Measurements from ENCODE around the gene PCDHGA2.
"Not testable (repeated sequence)": the region's sequence is repeated elsewhere in the genome, so short reads cannot be mapped to it uniquely, and the experiment has no call there.

The PCDHGA2 gene

GRCh38 chr5:141374627-141375026, 36.1 kb downstream of the PCDHGA2 start:
- Histone ChIP-seq H3K27ac (no peak overlapping the region), H3K4me3 (peak overlapping the region; percentile 49)
- DNase-seq (ENCODE audit: low spot score), result no peak
- TF ChIP-seq CTCF (IDR thresholded peaks at IDR 0.05), result no peak

GRCh38 chr5:141375444-141376155, 37.0 kb downstream of the PCDHGA2 start:
- H3K4me3 ChIP-seq, result peak overlapping the region; percentile 12
- not testable (repeated sequence) for DNase-seq (ENCODE audit: low spot score); H3K27ac ChIP-seq

- H3K4me3 ChIP-seq, result peak within 1 kb of the TSS; percentile 50
- DNase-seq (ENCODE audit: low spot score), result no peak
These were observed 44.1 kb downstream of the PCDHGA2 start, which contains the start of gene PCDHGA7 for GRCh38 chr5:141382469-141383294. Gene PCDHGA7, plus strand, starts transcription at chr5:141382742. Its CDS starts 158 bp downstream, at chr5:141382900.

GRCh38 chr5:141383345-141383744, 44.8 kb downstream of the PCDHGA2 start:
- Histone ChIP-seq H3K27ac (no peak overlapping the region), H3K4me3 (peak overlapping the region; percentile 50)
- no peak for DNase-seq (ENCODE audit: low spot score)
- no peak for TF ChIP-seq CTCF (IDR thresholded peaks at IDR 0.05)

More at GRCh38 chr5:141382469-141383294, 44.1 kb downstream of the PCDHGA2 start, which contains the start of gene PCDHGA7:
- H3K27ac ChIP-seq, result no peak within 1 kb of the TSS
- TF ChIP-seq CTCF (IDR thresholded peaks at IDR 0.05), result no peak

- no peak for DNase-seq (ENCODE audit: low spot score)
These were observed 46.1 kb downstream of the PCDHGA2 start for GRCh38 chr5:141384471-141385267.

GRCh38 chr5:141387557-141388311, 49.2 kb downstream of the PCDHGA2 start, which contains the start of gene PCDHGB4:
Gene PCDHGB4, plus strand, starts transcription at chr5:141387698. Its CDS starts 187 bp downstream, at chr5:141387885.
- peak within 1 kb of the TSS; percentile 48 for H3K4me3 ChIP-seq
- not testable (repeated sequence) for DNase-seq (ENCODE audit: low spot score)

More at GRCh38 chr5:141384471-141385267, 46.1 kb downstream of the PCDHGA2 start:
- TF ChIP-seq CTCF (IDR thresholded peaks at IDR 0.05), result no peak
- no peak overlapping the region for H3K27ac ChIP-seq
- H3K4me3 ChIP-seq, result peak overlapping the region; percentile 25

GRCh38 chr5:141388661-141389060, 50.1 kb downstream of the PCDHGA2 start:
- peak overlapping the region; percentile 48 for H3K4me3 ChIP-seq
- H3K27ac ChIP-seq, result no peak overlapping the region
- TF ChIP-seq CTCF (IDR thresholded peaks at IDR 0.05), result no peak
- DNase-seq (ENCODE audit: low spot score), result no peak

More at GRCh38 chr5:141387557-141388311, 49.2 kb downstream of the PCDHGA2 start, which contains the start of gene PCDHGB4:
- not testable (repeated sequence) for H3K27ac ChIP-seq

Measured in coronary artery (tissue), 2 donors.